Caco-2 (cell line): ENCODE data around the gene TSSK1B. TPM values are rescaled to one million over a fixed set of nuclear protein-coding genes. Genes with fewer than 3 reads are reported as not detected.

ENCODE experiments used
- BruUV-seq: library from RNA; stranded (reverse); fragments of 400-500 nt; replicated peaks from 2 replicates; lab custom pipeline; 2021; lab: Mats Ljungman, UMichigan
- CTCF ChIA-PET: fragments of 300-600 bp; sonication (Branson Sonifier 250); formaldehyde crosslinking; loops from one replicate; lab custom pipeline; 2022; ENCODE audit warnings: antibody characterized with exemption; lab: Charles Lee
- POLR2A ChIA-PET: fragments of 300-600 bp; sonication (Branson Sonifier 250); formaldehyde crosslinking; loops from one replicate; lab custom pipeline; 2022; ENCODE audit warnings: antibody characterized with exemption; lab: Charles Lee
- DNase-seq, 2 experiments: peaks; one replicate each; pipeline versions ENCODE4 v3.0.0 to v3.0.0-alpha.2; 2020 to 2022
- H3K27me3 ChIP-seq: replicated peaks from 2 replicates; pipeline ENCODE4 v1.6.0; 2011; ENCODE audit warnings: low read length; ENCODE audit not compliant: control insufficient read depth, insufficient read depth
- H3K36me3 ChIP-seq: 2 replicates; pipeline ENCODE4 v1.5.1; 2011; ENCODE audit warnings: low read length; ENCODE audit not compliant: control insufficient read depth, insufficient read depth
- H3K4me1 ChIP-seq: fragments of 250-450 bp; sonication (Bioruptor Pico); 2 replicates; pipeline ENCODE4 v1.5.1; 2020; ENCODE audit warnings: mild to moderate bottlenecking
- H3K4me3 ChIP-seq: 2 replicates; pipeline ENCODE4 v1.5.1; 2011; ENCODE audit warnings: low read depth, mild to moderate bottlenecking, control low read depth, low read length
- H3K9me3 ChIP-seq: fragments of 250-450 bp; sonication (Bioruptor Pico); 2 replicates; pipeline ENCODE4 v1.5.1; 2020; ENCODE audit warnings: mild to moderate bottlenecking, moderate library complexity
- H3K27ac Mint-ChIP-seq: one replicate; pipeline ENCODE4 v1.8.0; 2022; ENCODE audit warnings: mixed read lengths; ENCODE audit not compliant: unreplicated experiment
- H3K27me3 Mint-ChIP-seq: one replicate; pipeline ENCODE4 v1.8.0; 2022; ENCODE audit warnings: mixed read lengths; ENCODE audit not compliant: insufficient read depth, unreplicated experiment
- H3K36me3 Mint-ChIP-seq: one replicate; pipeline ENCODE4 v1.8.0; 2022; ENCODE audit warnings: mild to moderate bottlenecking, mixed read lengths; ENCODE audit not compliant: insufficient read depth, unreplicated experiment
- H3K4me1 Mint-ChIP-seq: one replicate; pipeline ENCODE4 v1.8.0; 2022; ENCODE audit warnings: low read depth, mixed read lengths; ENCODE audit not compliant: unreplicated experiment
- H3K4me3 Mint-ChIP-seq: one replicate; pipeline ENCODE4 v1.8.0; 2022; ENCODE audit warnings: mild to moderate bottlenecking, moderate library complexity, mixed read lengths; ENCODE audit not compliant: unreplicated experiment
- H3K9me3 Mint-ChIP-seq: one replicate; pipeline ENCODE4 v1.8.0; 2022; ENCODE audit warnings: mixed read lengths; ENCODE audit not compliant: unreplicated experiment
- intact Hi-C: fragments of 100-400 bp; cut with micrococcal nuclease; formaldehyde crosslinking; loops from one replicate; pipeline ENCODE4 v1.10.0; 2022; ENCODE audit not compliant: unreplicated experiment
- total RNA-seq: library from RNA; stranded (reverse); gene quantifications from 2 replicates; pipeline ENCODE4 v1.2.3, GENCODE V29; 2022
- TF ChIP-seq, protein P1 (sequence below), 2 experiments: fragments of 200-600 bp in 1 of 2; IDR thresholded peaks; 1 replicate in 1 of 2; 2 replicates in 1 of 2; pipeline versions ENCODE4 v1.5.1 to v1.8.0; 2011 to 2022; ENCODE audit warnings: antibody characterized with exemption in 1 of 2, control low read depth in 1 of 2, inconsistent platforms in 1 of 2, low read depth in 1 of 2, low read length in 1 of 2, mild to moderate bottlenecking in 1 of 2, moderate library complexity in 1 of 2; ENCODE audit not compliant: insufficient read depth in 1 of 2, severe bottlenecking in 1 of 2, unreplicated experiment in 1 of 2

The TSSK1B gene
- total RNA-seq, 1 experiment from 2014 or later: not detected

DNA sequence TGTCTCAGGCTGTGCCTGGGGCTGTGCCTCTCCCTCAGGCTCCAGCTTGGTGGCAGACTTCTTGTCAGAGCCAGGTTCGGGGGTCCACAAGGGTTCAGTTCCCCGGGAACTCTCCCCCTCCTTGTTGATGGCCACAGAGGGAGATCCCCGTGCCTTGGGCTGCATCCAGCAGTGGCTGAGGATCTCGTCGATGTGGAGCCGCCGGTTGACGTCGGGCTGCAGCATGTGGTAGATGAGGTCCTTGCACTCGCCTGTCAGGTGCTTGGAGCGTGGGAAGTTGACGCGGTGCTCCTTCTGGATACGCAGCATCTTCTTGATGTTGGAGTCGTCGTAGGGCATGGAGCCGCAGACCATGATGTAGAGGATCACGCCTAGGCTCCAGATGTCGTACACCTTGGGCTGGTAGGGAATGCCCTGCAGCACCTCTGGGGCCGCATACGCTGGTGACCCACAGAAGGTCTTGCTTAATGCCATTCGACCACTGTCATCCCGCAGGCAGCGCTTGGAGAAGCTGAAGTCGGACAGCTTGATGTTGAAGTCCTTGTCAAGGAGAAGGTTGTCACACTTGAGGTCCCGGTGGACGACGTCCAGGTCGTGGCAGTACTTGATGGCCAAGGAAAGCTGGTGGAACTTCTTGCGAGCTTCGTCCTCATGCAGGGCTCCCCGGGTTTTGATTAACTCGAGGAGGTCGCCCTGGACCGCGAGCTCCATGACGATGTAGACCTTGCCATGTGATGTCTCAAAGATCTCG, 752 bp downstream of the TSSK1B start:
- no peak for DNase-seq
- H3K36me3 ChIP-seq: no peaks in the 10 kb centered on the region
- TF ChIP-seq, protein P1, sequence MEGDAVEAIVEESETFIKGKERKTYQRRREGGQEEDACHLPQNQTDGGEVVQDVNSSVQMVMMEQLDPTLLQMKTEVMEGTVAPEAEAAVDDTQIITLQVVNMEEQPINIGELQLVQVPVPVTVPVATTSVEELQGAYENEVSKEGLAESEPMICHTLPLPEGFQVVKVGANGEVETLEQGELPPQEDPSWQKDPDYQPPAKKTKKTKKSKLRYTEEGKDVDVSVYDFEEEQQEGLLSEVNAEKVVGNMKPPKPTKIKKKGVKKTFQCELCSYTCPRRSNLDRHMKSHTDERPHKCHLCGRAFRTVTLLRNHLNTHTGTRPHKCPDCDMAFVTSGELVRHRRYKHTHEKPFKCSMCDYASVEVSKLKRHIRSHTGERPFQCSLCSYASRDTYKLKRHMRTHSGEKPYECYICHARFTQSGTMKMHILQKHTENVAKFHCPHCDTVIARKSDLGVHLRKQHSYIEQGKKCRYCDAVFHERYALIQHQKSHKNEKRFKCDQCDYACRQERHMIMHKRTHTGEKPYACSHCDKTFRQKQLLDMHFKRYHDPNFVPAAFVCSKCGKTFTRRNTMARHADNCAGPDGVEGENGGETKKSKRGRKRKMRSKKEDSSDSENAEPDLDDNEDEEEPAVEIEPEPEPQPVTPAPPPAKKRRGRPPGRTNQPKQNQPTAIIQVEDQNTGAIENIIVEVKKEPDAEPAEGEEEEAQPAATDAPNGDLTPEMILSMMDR (IDR thresholded peaks at IDR 0.05; ENCODE audit: insufficient read depth in 1 of 2, low read depth in 1 of 2, low read length in 1 of 2, severe bottlenecking in 1 of 2, unreplicated experiment in 1 of 2): no peak
- Mint-ChIP-seq H3K27ac (no peak overlapping the region), H3K4me3 (no peak overlapping the region), H3K36me3 (no peaks in the 10 kb centered on the region), H3K27me3 (peaks cover 4% of the 10 kb centered on the region), H3K9me3 (no peaks in the 10 kb centered on the region), H3K4me1 (no peaks in the 10 kb centered on the region)
- no peaks in the 10 kb centered on the region for H3K9me3 ChIP-seq
- ChIA-PET POLR2A (no interaction called here), CTCF (no interaction called here)
- H3K27me3 ChIP-seq: no peaks in the 10 kb centered on the region
- H3K4me1 ChIP-seq: no peaks in the 10 kb centered on the region
- no TSS peak for BruUV-seq
- intact Hi-C loops: no loop called here
- no peak overlapping the region for H3K4me3 ChIP-seq

DNA sequence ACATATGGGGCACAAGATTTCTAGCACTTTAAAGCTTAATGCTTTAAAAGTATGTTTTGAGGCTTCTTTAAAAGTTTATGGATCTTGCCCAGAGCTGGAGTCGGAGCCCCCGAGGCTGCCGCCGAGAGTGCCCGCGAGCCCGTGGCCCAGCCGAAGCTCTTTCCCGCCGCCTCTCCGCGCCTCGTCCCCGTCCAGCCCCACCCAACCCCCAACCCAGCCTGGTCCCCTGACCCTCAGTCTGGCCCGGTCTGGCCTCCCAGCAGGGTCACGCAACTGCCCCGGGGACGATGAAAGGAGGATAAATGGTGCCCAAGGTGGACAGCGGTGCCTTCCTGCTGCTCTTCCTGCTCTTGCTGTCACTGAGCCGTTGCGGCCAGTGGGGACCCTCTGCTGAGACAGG, 1.7 kb downstream of the TSSK1B start:
- Mint-ChIP-seq H3K27me3 (no peaks in the 10 kb centered on the region), H3K9me3 (no peaks in the 10 kb centered on the region), H3K27ac (no peak overlapping the region), H3K4me3 (no peak overlapping the region), H3K36me3 (no peaks in the 10 kb centered on the region), H3K4me1 (no peaks in the 10 kb centered on the region)
- POLR2A ChIA-PET: no interaction called here
- Histone ChIP-seq H3K27me3 (no peaks in the 10 kb centered on the region), H3K4me3 (no peak overlapping the region), H3K4me1 (no peaks in the 10 kb centered on the region), H3K9me3 (no peaks in the 10 kb centered on the region), H3K36me3 (no peaks in the 10 kb centered on the region)
- TF ChIP-seq, protein P1 (IDR thresholded peaks at IDR 0.05; ENCODE audit: insufficient read depth in 1 of 2, low read depth in 1 of 2, low read length in 1 of 2, severe bottlenecking in 1 of 2, unreplicated experiment in 1 of 2): no peak
- no TSS peak for BruUV-seq
- intact Hi-C loops: no loop called here
- no peak for DNase-seq
- CTCF ChIA-PET: no interaction called here

DNA sequence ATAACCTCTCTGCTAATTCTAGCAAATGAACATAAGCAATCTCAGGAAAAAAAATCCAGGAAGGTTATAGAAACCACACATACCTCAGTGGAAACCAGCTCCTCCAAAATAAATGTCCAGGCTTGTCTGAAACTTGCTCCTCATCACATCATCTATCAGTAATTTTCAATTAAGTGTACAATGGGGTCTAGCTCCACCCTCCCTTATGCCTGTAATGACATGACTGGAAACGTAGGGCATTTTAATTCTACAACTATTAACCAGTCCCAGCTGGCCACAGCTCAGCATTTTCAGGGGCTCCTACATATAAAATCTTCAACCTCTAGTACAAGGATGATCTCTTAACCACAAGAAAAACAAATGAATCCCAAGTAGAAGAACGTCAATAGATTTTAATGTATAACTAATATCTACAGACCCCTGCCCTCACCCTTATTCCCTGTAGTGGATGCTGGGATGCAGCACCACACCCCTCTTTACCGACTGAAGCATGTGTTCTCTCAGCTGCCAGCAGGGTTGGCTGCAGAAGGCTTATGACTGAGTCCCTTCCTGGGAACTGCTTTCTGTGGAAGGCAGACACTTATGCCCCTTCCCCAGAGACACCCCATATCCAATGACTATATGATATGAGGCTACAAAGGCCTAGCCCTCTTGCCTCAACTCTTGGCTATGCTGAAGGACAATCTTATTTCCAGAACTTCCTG, 6.8 kb downstream of the TSSK1B start:
- intact Hi-C loops: no loop called here
- H3K4me3 Mint-ChIP-seq: no peak overlapping the region
- no peaks in the 10 kb centered on the region for H3K36me3 ChIP-seq
- CTCF ChIA-PET: no interaction called here
- no peaks in the 10 kb centered on the region for H3K36me3 Mint-ChIP-seq
- no peaks in the 10 kb centered on the region for H3K9me3 ChIP-seq
- no peak overlapping the region for H3K27ac Mint-ChIP-seq
- no peak overlapping the region for H3K4me3 ChIP-seq
- no peak for DNase-seq
- TF ChIP-seq, protein P1 (IDR thresholded peaks at IDR 0.05; ENCODE audit: insufficient read depth in 1 of 2, low read depth in 1 of 2, low read length in 1 of 2, severe bottlenecking in 1 of 2, unreplicated experiment in 1 of 2): no peak
- BruUV-seq: no TSS peak
- peaks cover 3% of the 10 kb centered on the region for H3K27me3 Mint-ChIP-seq
- no peaks in the 10 kb centered on the region; the same call in 1 of the 2 replicates for H3K27me3 ChIP-seq
- POLR2A ChIA-PET: no interaction called here
- no peaks in the 10 kb centered on the region for H3K4me1 ChIP-seq
- H3K4me1 Mint-ChIP-seq: no peaks in the 10 kb centered on the region
- no peaks in the 10 kb centered on the region for H3K9me3 Mint-ChIP-seq
